Pancreas (tissue), 10 donors: Measurements from ENCODE around the gene WHAMM. TPM values are rescaled to one million over a fixed set of nuclear protein-coding genes. Genes with fewer than 3 reads are reported as not detected.

ENCODE experiments used
- ATAC-seq, 4 donors: fragments of 200-7000 bp; cut with Tn5 transposase; one replicate each; pipeline versions ENCODE4 v1.8.0 to v1.9.1; 2020; ENCODE audit warnings: mild to moderate bottlenecking in 4 of 4, moderate library complexity in 4 of 4
- DNase-seq, 6 donors: peaks; one replicate each; pipeline ENCODE4 v3.0.0-alpha.2; 2020
- FAIRE-seq: peaks from 2 replicates; lab custom pipeline; 2012; peaks lifted over from hg19 to GRCh38; lab: Jason Lieb, UNC
- H3K27ac ChIP-seq, 4 donors: fragments of 200-600 bp; sonication (generic); 1 replicate in 3 of 4; 2 replicates in 1 of 4; pipeline versions ENCODE4 v1.5.0 to v1.8.0; 2020
- H3K27me3 ChIP-seq, 4 donors: fragments of 200-600 bp; one replicate each; pipeline ENCODE4 v1.8.0; 2021
- H3K36me3 ChIP-seq, 3 donors: fragments of 200-600 bp; sonication (generic) in 1 of 3; one replicate each; pipeline versions ENCODE4 v1.5.0 to v1.8.0; 2020 to 2021
- H3K4me1 ChIP-seq, 3 donors: fragments of 200-600 bp; one replicate each; pipeline ENCODE4 v1.8.0; 2021
- H3K4me3 ChIP-seq, 4 donors: fragments of 200-600 bp; sonication (generic) in 2 of 4; one replicate each; pipeline versions ENCODE4 v1.5.0 to v1.8.0; 2020 to 2021
- H3K9me3 ChIP-seq, 4 donors: fragments of 200-600 bp; one replicate each; pipeline ENCODE4 v1.8.0; 2021
- WGBS, 2 donors: extraction: QIAGEN DNeasy Blood & Tissue Kit; methylation state at CpG; one replicate each; pipeline ENCODE4 v1.1.7; 2013; 5-methylcytosine and 5-hydroxymethylcytosine counted together
- intact Hi-C, 3 donors: fragments of 100-400 bp; cut with DNase I; formaldehyde crosslinking; loops; one replicate each; pipeline versions ENCODE4 v1.11.1 to v1.14.2; 2022
- polyA plus RNA-seq, 2 donors: library from polyadenylated mRNA; stranded (reverse); fragments of 200-250 nt; gene quantifications; one replicate each; pipeline ENCODE4 v1.2.3, GENCODE V29; 2013
- total RNA-seq, 6 donors: library from RNA; stranded (reverse); fragmentation: NEBNext Ultra II Directional in 4 of 6; extraction: Animal tissue kit (Norgen Biotek cat#: 25700) in 4 of 6; gene quantifications; one replicate each; pipeline versions ENCODE4 v1.2.1 to v1.2.4, GENCODE V29; 2021 to 2023
- TF ChIP-seq, protein P1 (sequence below), 4 donors: fragments of 200-600 bp; sonication (generic) in 3 of 4; IDR thresholded peaks; one replicate each; pipeline versions ENCODE4 v1.5.0 to v1.8.0; 2021; ENCODE audit warnings: antibody characterized with exemption in 4 of 4
- donor health status: healthy with polysubstance abuse.
- donor health status: DM: no; HTN: no; CAD: no; lungs with moderate emphysema.
- donor health status: DM: no; HTN: no; CAD: no.
- donor health status: control.
- donor health status: control.
- donor health status: Bipolar disorder and iron deficiency.
- donor health status: DM: yes; HTN: yes; CAD: no.
- donor health status: DM: no; HTN: no; CAD: no.
- donor health status: DM: no; HTN: no; CAD: no.
- donor health status: DM: yes; HTN: yes; CAD: no.

Gene WHAMM
- total and polyA plus RNA-seq, 8 donors: 3.7 to 6.1 (median 4.4) TPM

DNA sequence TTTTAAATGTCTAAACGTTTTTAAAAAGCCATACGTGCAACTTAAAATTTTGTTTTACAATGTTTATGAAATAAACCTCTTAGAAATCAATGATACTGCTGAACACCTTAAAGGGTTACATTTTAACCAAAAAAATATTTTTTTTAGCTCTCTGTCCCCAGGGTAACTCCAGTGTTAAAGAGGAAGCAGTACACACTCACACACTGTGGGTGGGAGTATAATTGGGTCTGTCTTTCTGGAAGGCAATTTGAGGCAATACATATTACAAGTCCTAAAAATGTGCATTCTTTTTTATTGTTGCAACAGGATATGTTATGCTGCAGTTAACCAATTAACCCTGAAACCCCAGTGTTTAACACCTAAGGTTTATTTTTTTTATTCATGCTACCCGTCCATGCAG lies 34.1 kb downstream of the WHAMM start:
- Histone ChIP-seq H3K4me1 (no peaks in the 10 kb centered on the region), H3K27me3 (no peaks in the 10 kb centered on the region), H3K4me3 (no peak overlapping the region), H3K36me3 (peaks cover 0 to 49% (median 12%) of the 10 kb centered on the region in 3 donors), H3K9me3 (no peaks in the 10 kb centered on the region), H3K27ac (no peak overlapping the region)
- FAIRE-seq: no peak
- 87 to 88% methylated on average over 3 of the region's 3 CpGs for WGBS, 2 donors
- DNase-seq: no peak
- TF ChIP-seq, protein P1, sequence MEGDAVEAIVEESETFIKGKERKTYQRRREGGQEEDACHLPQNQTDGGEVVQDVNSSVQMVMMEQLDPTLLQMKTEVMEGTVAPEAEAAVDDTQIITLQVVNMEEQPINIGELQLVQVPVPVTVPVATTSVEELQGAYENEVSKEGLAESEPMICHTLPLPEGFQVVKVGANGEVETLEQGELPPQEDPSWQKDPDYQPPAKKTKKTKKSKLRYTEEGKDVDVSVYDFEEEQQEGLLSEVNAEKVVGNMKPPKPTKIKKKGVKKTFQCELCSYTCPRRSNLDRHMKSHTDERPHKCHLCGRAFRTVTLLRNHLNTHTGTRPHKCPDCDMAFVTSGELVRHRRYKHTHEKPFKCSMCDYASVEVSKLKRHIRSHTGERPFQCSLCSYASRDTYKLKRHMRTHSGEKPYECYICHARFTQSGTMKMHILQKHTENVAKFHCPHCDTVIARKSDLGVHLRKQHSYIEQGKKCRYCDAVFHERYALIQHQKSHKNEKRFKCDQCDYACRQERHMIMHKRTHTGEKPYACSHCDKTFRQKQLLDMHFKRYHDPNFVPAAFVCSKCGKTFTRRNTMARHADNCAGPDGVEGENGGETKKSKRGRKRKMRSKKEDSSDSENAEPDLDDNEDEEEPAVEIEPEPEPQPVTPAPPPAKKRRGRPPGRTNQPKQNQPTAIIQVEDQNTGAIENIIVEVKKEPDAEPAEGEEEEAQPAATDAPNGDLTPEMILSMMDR (IDR thresholded peaks at IDR 0.05): no peak
- no peak for ATAC-seq
- intact Hi-C loops: no loop called here

DNA sequence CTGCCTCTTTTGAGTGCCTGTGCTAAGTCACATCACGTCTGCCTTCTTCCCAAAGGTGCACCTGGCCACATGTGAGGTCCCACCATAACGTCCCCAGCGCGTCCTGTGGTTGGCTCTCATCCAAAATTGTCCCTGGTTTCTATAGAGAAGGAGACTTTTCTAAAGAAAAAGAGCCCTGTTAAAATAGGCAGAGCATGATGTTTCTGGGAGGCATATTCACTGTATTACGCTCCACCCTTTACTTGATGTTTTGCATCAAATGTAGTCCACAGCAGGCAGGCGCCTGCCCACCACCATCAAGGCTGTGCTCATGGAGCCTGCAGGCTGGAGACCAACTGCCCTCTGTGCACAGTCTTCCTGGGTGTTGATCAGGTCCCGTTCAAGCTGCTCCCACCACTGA lies 36.3 kb downstream of the WHAMM start:
- TF ChIP-seq, protein P1 (IDR thresholded peaks at IDR 0.05): no peak
- peaks cover 8 to 12% (median 9%) of the 10 kb centered on the region in 3 donors for H3K4me1 ChIP-seq
- FAIRE-seq: no peak
- no peak for DNase-seq
- H3K36me3 ChIP-seq: peaks cover 0 to 55% (median 16%) of the 10 kb centered on the region in 3 donors
- no peak for ATAC-seq
- intact Hi-C loops: no loop called here
- no peaks in the 10 kb centered on the region for H3K27me3 ChIP-seq
- H3K4me3 ChIP-seq: no peak overlapping the region
- WGBS, 2 donors: 67 to 83% methylated on average over 7 of the region's 7 CpGs
- H3K27ac ChIP-seq: no peak overlapping the region
- no peaks in the 10 kb centered on the region for H3K9me3 ChIP-seq

DNA sequence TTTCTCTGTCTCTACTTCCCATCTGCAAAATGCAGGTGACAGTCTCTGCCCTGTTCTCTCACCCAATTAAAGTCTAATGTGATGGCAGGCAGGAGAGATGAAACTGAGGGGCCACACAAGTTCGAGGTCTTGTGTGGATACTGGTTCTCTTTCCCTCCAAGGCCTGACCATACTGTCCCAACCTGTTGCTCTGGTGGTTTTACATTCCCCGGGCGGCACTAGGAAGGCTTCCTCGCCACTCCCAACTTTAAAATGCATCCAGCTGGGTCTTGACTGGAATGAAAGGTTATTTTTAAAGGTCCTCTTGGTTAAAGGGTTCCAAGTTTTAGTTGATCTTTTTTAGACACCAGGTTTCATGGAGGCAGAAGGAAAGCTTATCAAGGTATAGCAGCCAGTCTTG lies 37.2 kb downstream of the WHAMM start:
- DNase-seq: no peak
- FAIRE-seq: no peak
- intact Hi-C loops: no loop called here

DNA sequence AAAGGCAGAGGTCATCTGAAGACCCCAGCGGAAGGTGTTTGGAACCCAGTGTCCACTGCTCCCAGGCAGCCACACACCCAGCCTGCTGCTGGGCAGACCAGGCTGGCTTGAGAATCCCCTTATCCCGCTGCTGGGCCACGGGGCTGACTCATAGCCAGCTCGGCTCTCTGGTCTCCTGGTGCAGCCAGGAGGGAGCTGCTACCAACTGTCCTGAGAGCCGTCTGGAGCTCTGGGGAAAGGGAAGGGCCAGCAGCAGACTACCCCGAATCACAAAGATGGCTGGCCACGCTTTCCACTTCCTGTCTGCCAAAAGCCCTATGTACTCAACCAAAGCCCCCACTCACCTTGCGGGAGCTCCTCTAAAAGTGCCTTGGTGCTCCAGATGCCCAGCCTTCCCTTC lies 38.3 kb downstream of the WHAMM start:
- 79 to 83% methylated on average over 8 of the region's 8 CpGs for WGBS, 2 donors
- intact Hi-C loops: no loop called here
- H3K27ac ChIP-seq: no peak overlapping the region
- H3K4me3 ChIP-seq: no peak overlapping the region
- peaks cover 8 to 12% (median 9%) of the 10 kb centered on the region in 3 donors for H3K4me1 ChIP-seq
- TF ChIP-seq, protein P1 (IDR thresholded peaks at IDR 0.05): no peak
- no peaks in the 10 kb centered on the region for H3K9me3 ChIP-seq
- FAIRE-seq: no peak
- peak in 1 of 6 donors; percentile 12 for DNase-seq
- peaks cover 2 to 63% (median 28%) of the 10 kb centered on the region in 3 donors for H3K36me3 ChIP-seq
- no peak for ATAC-seq
- no peaks in the 10 kb centered on the region for H3K27me3 ChIP-seq

More for the DNA sequence above, 37.2 kb downstream of the WHAMM start:
- Histone ChIP-seq H3K27me3 (no peaks in the 10 kb centered on the region), H3K4me3 (no peak overlapping the region), H3K9me3 (no peaks in the 10 kb centered on the region), H3K27ac (no peak overlapping the region), H3K36me3 (peaks cover 1 to 61% (median 23%) of the 10 kb centered on the region in 3 donors), H3K4me1 (peaks cover 8 to 12% (median 9%) of the 10 kb centered on the region in 3 donors)
- 83 to 90% methylated on average over 4 of the region's 4 CpGs for WGBS, 2 donors
- TF ChIP-seq, protein P1 (IDR thresholded peaks at IDR 0.05): no peak
- no peak for ATAC-seq

DNA sequence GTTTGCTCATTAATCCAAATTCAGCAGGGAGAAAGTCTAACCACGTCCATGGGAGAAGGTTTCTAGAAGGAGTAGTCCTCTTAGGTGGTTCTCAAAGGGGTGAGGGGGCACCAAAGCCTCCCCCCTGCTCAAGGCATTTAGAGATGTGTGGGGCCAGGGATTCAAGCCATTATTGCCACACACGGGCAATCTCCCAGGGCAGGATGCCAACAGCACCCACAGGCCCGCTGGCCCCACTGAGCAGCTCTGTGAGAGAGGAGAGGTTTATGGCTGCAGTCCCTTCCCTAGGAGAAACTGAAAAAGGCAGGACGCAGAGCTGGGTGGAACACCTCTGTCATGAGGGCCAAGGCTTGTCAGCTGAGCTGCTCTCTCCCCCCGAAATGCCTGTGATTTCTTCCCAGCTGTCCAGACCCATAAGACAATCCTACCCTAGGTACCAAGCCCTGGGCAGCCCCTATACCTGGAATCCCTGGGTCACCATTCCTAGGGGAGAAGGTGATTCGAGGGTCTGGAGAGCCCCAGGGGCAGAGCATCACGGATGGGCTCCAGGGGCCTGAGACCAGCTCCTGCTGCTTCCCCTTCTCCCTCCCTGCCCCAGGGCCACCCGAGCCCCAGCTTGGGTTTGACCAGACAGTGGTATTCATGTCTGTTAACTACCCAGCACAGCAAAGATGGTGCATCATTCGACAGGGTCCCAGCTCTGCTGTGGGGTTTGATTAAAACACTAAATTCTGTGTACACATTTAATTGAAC lies 39.0 kb downstream of the WHAMM start:
- peak in 2 of 6 donors; percentile 8 to 24 for DNase-seq
- intact Hi-C loops: no loop called here
- Histone ChIP-seq H3K4me1 (peaks cover 8 to 12% (median 9%) of the 10 kb centered on the region in 3 donors), H3K27me3 (no peaks in the 10 kb centered on the region), H3K27ac (no peak overlapping the region), H3K4me3 (no peak overlapping the region), H3K9me3 (no peaks in the 10 kb centered on the region), H3K36me3 (peaks cover 2 to 66% (median 32%) of the 10 kb centered on the region in 3 donors)
- ATAC-seq: no peak
- WGBS, 2 donors: 61 to 64% methylated on average over 9 of the region's 9 CpGs
- no peak for FAIRE-seq
- TF ChIP-seq, protein P1 (IDR thresholded peaks at IDR 0.05): no peak
